ENCODE results near the gene CHURC1. TPM values are rescaled to one million over a fixed set of nuclear protein-coding genes. Genes with fewer than 3 reads are reported as not detected.
"Not testable (repeated sequence)": the region's sequence is repeated elsewhere in the genome, so short reads cannot be mapped to it uniquely, and the experiment has no call there.

CHURC1 gene
- total RNA-seq, 1 donor from 2014 or later, result 57.3 TPM

DNA sequence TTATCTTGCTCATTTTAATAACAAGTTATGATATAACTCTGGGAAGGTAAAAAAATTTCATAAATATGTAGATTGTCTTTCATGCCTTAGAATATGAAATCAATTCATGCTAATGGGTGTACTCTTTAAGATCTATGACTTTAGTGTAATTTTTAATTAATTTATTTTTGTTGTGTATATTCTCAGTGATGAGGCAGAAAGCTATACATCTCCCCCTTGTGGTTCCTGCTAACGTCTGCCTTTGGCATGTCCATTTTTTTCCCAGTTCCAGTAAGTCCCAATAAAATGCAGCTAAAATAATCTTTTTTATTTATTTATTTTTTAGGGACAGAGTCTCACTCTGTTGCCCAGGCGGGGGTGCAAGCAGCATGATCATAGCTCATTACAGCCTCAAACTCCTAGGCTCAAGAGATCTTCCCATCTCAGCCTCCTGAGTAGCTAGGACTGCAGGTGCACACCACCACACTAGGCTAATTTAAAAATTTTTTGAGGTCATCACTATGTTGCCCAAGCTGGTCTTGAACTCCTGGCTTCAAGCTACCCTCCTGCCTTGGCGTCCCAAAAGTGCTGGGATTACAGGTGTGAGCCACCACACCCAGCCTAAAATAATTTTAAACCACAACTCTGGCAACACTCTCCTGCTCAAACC is 3.3 kb upstream of the CHURC1 start:
- no peak for DNase-seq (ENCODE audit: low spot score)

DNA sequence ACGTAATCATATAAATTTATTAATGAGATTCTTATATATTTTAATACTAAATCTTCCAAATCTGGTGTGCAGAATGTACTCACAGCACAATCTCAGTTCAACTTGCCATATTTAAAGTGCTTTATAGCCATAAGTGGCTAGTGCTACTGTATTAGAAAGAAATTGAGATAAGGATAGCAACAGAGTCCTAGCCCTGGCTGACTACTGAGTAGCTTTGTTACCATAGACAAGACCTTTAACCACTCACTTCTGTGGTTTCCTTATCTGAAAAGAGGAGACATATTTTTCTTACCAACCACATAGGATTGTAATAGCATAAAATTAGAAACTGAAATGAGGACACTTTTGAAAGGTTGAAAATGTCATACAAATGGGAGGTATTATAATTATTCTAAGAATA is 2.0 kb upstream of the CHURC1 start:
- no peak for DNase-seq (ENCODE audit: low spot score)

DNA sequence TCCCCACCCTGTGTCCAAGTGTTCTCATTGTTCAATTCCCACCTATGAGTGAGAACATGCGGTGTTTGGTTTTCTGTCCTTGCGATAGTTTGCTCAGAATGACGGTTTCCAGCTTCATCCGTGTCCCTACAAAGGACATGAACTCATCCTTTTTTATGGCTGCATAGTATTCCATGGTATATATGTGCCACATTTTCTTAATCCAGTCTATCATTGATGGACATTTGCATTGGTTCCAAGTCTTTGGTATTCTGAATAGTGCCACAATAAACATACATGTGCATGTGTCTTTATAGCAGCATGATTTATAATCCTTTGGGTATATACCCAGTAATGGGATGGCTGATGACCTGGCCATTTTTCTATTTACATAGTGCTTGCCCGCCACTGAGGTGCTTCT is 778 bp upstream of the CHURC1 start:
- not testable (repeated sequence) for DNase-seq (ENCODE audit: low spot score)

DNA sequence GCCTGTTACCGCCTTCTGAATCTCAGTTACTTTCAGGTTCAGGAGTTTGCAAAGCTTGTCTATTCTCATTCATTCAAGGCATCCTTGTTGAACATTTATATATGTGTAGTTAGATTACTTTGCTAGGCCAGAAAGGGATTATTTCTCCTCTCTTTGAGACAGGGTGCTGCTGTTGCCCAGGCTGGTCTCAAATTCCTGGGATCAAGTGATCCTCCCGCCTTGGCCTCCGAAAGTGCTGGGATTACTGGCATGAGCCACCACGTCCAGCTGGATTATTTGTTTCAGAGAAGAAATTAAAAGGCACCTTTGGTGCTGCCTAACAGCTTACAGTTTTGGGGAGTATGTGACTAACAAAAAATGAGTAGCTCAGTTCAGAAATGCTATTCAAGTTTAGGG is 772 bp downstream of the CHURC1 start:
- DNase-seq (ENCODE audit: low spot score), result no peak

DNA sequence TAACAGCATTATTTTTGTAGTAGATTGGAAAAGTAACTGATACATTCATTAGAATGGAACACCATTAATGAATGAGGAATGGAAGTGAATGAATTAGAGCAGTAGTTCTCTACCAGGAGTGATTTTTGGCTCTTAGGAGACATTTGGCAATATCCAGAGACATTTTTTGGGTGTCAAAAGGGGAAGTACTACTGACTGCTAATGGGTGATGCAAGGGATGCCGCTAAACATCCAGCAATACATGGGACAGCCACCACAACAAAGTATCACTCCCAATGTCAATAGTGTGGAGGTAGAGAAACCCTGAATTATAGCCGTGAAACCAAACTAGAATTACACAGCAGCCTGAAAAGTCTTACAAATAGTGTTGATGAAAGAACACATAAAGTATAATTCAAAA is 1.5 kb downstream of the CHURC1 start:
- DNase-seq (ENCODE audit: low spot score), result no peak

DNA sequence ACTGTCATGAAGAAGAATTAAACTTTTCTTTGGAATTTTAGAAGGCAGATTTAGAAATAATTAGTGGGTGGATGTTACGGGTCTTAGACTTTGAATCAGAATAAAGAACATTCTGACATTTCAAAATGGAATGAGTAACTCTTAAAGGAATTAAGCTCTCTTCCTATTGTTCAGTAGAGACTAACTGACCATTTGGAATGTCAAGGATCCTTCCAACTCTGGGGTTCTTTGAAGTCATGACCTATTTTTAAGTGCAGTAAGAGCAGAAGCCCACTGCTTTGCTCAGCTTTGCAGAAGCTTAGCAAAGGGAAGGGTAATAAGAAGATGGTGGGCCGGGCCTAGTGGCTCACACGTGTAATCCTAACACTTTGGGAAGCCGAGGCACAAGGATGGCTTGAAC is 4.0 kb downstream of the CHURC1 start:
- no peak for DNase-seq (ENCODE audit: low spot score)

DNA sequence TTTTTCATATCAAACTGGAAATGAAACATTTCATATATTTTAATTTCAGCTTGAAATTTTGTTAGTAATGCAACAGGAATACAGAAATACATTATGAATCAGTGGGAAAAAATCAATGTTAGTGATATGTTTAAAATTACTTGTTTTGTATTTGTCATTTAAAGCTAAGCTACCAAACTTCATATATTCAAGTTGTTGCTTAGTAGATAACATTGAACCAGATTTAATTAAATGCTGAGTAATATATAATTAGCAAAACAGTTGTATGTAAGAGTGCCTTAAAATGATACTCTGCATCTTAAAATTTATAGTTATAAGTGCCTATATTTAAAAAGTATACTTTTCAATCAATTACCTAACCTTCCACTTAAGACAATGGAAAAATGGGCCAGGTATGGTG is 5.0 kb downstream of the CHURC1 start:
- DNase-seq (ENCODE audit: low spot score), result no peak

DNA sequence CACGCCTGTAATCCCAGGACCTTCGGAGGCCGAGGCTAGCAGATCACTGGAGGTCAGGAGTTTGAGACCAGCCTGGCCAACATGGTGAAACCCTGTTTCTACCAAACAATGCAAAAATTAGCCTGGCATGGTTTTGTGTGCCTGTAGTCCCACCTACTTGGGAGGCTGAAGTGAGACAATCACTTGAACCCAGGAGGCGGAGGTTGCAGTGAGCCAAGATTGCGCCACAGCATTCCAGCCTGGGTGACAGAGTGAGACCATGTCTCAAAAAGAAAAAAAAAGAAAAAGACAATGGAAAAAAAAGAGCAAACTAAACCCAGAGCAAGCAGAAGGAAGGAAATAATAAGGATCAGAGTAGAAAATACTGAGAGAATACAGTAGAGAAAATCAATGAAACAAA is 5.4 kb downstream of the CHURC1 start:
- no peak for DNase-seq (ENCODE audit: low spot score)

DNA sequence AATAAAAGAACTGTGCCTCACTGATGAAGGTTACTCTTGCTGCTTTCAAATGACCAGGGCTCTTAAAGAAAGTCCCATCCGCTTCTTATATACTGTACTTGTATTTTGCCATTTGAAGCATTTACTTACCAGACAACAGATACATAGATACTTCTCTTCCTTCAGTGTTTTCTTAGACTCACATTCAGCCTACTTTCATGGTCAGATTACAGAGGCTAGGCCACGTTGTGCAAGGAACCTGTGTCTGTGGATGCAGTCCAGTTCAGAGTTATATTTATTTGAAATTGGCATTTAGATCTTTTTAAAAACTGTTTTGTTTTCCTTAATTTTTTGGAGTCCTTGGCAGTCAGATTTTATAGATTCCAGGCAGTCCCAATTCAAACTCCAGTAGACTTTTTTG is 6.2 kb downstream of the CHURC1 start:
- DNase-seq (ENCODE audit: low spot score), result no peak

DNA sequence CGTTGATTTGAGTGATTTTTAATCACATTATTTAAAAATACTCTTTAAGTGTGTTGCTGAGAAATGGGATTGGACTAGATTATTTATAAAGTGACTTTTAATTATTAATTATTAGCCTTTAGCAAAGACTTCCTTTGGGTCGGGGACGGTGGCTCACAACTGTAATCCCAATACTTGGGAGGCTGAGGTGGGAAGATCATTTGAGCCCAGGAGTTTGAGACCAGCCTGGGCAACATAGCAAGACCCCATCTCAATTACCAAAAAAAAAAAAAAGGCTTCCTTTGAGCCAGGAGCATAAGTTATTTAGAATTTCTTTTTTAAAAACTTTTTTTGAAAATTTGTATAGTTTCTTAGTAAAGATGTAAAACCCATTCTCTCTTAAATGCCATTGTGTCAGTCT is 8.8 kb downstream of the CHURC1 start:
- no peak for DNase-seq (ENCODE audit: low spot score)

DNA sequence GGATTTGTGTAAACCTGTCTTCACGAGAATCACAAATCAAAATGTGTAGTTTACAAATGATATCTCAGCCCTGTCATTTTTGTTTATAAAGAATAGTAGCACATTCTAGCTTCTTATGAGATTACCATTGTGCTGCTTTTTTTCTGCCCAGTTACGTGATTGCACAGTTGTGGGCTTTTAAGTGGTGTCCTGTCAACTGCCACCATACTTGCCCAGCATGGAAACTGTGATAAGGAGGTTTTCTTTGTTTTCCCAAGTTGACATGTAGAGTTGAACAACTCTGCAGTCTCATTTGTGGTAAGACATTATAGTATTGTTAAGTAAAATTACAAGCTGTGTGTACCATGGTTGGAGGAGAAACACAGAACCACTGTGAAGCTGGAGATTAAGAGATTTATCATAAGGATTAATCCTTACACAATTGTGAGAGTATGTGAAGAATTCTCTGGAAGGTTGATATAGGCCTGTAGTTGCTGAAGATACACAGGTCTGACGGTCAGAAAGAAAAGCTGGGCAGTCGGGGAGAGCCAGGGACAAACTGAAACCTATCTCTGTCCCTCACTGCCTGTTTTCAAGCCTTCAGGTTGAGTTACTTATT is 12.2 kb downstream of the CHURC1 start:
- no peak for DNase-seq (ENCODE audit: low spot score)

DNA sequence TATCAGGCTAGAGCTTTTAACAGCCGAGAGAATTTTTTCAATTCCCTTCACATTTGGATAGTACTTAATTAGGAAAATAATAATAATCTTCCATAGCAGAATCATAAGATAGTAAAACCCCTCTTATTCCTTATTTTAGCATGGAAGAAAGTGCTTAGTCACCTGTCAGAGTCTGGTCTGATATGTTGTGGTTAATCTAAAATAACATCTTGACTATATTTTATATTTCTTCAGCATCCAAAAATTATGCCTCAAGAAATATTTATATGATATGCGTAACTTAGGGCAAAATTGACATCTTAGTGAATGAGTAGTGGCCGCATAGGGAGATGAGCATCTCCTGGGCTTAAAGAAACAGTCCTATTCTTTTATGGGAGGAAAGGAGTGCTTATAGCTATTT is 12.8 kb downstream of the CHURC1 start:
- DNase-seq (ENCODE audit: low spot score), result no peak

DNA sequence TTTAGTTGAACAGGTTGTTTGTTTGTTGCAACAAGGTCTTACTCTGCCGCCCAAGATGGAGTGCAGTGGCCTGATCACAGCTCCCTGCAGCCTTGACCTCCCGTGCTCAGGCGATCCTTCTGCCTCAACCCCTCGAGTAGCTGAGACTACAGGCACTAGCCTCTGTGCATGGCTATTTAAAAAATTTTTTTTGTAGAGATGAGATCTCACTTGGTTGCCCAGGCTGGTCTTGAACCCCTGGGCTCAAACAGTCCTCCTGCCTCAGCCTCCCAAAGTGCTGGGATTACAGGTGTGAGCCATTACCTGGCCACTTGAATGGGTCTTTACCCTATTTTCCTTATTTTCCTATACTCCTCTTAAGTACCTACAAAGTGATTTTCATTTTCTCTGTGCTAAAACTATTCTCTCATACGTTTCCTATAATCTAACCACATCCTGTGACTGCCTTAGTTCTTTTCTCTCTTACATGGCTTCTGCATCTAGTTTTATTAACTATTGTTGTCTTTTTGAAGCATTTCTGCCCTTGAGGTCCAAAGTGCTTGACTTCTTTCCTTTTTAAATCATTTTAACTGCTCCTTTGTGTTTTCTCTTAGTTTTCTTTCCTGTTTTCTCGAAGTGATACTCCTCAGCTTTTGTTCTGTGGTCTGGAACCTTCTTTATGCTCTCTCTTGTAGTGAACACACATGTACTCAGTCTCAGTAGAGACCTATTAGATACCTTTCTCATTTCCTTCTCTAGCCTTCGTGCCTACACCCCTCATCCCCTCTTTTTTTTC is 14.2 kb downstream of the CHURC1 start:
- no peak for DNase-seq (ENCODE audit: low spot score)

DNA sequence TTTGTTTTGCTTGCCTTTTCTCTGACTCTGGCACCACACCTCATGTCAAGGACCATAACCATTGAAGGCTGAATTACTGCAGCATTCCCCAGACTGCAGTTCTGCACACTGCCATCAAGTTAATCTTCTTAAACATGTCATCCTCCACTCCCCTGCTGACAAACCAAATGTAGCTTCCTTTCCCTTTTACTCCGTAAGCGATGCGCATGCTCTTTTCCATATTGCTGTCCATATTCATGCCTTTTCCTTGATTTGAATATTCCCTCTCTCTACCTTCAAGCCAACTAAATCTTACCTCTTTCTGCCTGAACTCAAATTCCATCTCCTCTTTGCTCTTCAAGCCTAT is 14.7 kb downstream of the CHURC1 start:
- DNase-seq (ENCODE audit: low spot score), result no peak

DNA sequence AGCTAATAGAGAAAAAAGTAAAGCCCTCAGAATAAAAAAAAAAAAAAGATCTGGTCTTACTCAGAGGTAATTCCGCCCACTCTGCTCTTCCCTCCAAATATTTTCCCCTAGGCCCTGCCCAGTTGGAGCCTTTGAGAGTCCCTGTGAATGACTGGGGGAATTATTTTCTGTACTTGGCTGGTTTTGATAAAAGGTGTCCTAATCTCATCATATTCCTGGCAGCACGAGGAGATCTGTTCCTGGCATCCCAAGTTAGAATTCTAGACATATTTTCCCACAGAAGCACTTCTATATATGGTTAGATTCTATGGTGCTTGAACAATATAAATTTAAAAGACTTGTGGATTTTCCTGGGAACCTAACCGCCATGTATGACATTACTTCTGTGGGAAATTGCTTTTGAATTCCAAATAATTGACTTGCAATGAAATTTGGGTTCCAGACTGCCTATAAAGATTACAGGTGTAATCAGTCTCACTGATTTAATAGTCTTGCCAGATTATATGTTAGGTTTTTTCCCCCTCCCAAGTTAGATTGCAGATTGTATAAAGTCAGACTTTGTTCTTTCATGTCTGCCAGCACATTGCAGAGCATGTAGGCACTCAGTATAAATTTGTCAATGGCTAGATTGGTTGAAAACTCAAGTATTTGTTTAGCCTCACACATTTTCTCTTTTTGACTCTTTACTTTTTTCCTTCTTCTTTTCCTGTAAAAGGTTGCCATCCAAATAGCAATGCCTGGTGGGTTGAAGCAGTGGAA is 16.0 kb downstream of the CHURC1 start:
- no peak for DNase-seq (ENCODE audit: low spot score)

DNA sequence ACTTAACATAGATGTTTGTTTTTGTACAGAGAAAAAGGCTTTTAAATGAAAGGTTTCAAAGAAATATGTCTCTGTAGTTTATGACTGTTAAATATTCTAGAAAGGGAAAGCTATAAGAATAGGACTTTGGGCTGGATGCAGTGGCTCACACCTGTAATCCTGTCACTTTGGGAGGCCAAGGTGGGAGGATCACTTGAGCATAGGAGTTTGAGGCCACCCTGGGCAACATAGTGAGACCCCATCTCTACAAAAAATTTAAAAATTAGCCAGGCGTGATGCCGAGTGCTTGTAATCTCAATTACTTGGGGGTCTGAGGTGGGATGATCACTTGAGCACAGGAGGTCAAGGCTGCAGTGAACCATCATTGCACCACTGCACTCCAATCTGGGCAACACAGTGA is 16.9 kb downstream of the CHURC1 start:
- no peak for DNase-seq (ENCODE audit: low spot score)

DNA sequence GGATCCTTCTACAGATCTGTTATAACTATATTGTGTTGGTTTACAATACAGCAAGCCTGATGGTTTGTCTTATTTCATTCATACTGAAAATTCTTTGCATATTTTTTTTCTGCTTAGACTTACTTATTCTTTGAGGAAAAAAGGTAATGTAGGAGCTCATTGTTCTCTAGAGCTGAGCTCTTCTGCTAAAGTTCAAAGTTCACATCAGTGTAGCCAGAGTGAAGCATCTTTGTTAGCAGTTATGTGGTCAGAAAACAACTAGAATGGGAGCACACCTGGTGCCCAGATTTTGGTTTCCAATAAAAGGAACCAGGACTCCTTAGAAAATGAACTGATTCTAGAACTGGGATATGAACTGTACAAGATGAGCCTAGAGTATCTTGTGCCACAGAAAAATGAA is 18.0 kb downstream of the CHURC1 start:
- DNase-seq (ENCODE audit: low spot score), result no peak

DNA sequence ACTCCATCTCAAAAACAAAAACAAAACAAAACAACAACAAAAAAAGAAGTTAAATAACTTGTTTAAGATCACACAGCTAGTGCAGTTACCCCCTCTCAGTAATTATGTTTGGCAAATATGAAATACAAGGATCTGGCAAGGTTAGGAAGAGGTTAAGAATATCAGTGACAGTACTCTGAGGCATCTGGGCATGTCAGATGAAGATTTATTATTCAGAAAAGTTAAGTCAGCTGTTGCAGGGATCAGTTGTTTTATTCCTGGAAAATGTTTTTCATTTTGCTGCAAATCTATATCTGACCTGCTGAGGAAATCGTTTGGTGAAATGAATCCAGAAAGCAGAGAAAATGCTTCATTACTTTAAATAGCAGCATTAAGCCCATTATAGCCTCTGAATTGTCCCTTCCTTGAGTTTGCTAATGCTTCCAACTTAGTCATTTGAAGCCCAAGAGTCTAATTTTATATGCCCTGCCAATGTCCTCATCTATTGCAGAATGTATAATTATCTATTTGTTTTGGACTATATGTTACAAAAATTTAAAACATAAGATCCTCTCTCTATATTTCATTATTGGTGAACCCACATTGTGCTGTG is 20.2 kb downstream of the CHURC1 start:
- no peak for DNase-seq (ENCODE audit: low spot score)

DNA sequence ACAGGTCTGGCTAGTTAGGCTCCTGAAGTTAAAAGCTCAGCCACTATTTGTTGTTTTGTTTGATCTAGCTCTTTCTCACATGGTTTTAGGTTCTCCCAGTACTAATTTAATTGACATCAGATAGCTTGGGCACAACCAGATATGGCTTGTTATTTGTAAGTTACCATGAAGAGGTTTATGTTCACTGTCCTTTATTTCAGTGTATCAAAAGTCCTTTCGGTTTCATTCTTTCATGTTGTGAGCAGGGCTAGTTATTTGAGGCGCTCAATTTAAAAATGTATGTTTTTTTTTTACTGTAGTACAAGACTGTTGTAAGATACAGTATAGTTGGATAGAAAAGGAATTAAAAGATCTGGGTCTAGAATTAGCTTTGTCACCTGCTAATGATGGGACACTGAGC is 21.3 kb downstream of the CHURC1 start:
- DNase-seq (ENCODE audit: low spot score), result no peak

DNA sequence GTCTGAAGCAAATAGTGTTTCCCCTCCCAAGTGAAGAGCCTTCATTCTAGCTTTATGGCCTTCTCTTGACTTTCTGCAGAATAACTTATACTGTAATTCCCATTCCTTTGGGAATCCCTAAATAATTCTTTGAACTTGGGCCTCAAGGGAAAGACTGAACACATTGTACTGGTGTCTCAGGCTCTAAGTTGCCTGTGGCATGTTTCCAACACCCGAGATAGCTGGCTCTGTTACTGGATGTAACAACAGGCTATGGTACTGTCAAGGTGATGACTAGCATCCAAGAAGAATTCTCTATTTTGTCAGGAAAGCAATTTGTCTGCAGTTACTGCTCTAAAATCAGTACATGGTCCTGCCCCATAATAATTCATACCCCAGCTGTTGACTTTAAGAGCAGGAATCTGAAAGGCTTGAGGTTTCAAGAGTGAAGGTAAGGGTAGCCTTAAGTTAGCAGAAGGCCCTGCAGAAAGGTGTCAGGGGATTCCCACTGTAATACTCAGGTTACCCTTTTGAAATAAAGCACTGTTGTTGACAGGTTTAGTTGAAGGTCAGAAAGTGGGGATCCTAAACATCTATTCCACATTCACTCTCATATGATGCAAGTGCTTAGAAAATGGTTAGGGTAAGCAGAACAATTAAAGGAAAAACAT is 23.0 kb downstream of the CHURC1 start:
- DNase-seq (ENCODE audit: low spot score), result no peak

DNA sequence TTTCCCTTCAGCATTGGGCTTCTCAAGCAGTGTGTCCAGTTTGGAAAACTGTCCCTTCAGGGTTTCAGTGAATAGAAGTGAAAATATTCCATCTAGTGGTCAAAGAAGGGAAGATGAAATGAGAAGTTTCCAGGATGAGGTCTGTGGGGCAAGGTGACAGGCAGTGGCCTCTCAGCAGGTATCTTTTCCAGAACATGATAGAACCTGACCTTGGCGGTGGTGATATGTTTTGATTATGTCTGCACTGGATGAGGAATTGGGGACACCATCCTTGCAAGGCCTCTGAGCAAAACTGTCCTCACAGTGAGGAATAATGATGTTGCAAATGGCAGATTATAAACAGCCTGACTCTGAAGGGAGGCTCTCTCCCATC is 23.6 kb downstream of the CHURC1 start:
- DNase-seq (ENCODE audit: low spot score), result no peak

Measured in ureter (tissue), 1 donor.